ENCODE measurements around the gene MEAF6. TPM values are rescaled to one million over a fixed set of nuclear protein-coding genes. Genes with fewer than 3 reads are reported as not detected.
A peak's percentile ranks its signal among the peaks of the same experiment; 100 is the strongest.
"Not testable (repeated sequence)": the region's sequence is repeated elsewhere in the genome, so short reads cannot be mapped to it uniquely, and the experiment has no call there.

Gene MEAF6
- total RNA-seq, 1 donor from 2014 or later, result 52.8 TPM

DNA sequence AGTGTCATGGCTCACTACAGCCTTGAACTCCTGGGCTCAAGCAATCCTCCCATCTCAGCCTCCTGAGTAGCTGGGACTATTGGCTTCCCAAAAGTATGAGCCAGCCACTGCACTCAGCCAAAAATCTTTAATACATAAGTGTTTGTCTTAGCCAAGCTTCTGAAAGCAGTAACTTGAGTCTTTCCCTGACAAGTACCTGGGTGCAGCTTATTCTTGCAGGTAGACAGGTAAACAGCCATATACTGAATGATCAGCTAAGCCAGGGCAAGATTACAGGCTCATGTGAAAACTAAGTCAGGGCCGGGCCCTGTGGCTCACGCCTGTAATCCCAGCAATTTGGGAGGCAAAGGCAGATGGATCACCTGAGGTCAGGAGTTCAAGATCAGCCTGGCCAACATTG is 7.8 kb downstream of the MEAF6 start:
- Mint-ChIP-seq H3K4me3 (ENCODE audit: unreplicated experiment) (no peak overlapping the region), H3K27me3 (ENCODE audit: low read depth) (no peaks in the 10 kb centered on the region), H3K36me3 (ENCODE audit: low read depth) (peaks cover 21% of the 10 kb centered on the region), H3K4me1 (ENCODE audit: low read depth) (peaks cover 6% of the 10 kb centered on the region), H3K27ac (ENCODE audit: unreplicated experiment) (no peak overlapping the region), H3K9me3 (ENCODE audit: low read depth) (no peaks in the 10 kb centered on the region)
- TF ChIP-seq CTCF (IDR thresholded peaks at IDR 0.05), result no peak
- no peak for DNase-seq (ENCODE audit: low spot score)

- H3K4me3 Mint-ChIP-seq (ENCODE audit: unreplicated experiment); H3K9me3 Mint-ChIP-seq (ENCODE audit: low read depth); H3K27ac Mint-ChIP-seq (ENCODE audit: unreplicated experiment); H3K27me3 Mint-ChIP-seq (ENCODE audit: low read depth); DNase-seq (ENCODE audit: low spot score): not testable (repeated sequence)
- Mint-ChIP-seq H3K36me3 (ENCODE audit: low read depth) (peaks cover 17% of the 10 kb centered on the region), H3K4me1 (ENCODE audit: low read depth) (peaks cover 12% of the 10 kb centered on the region)
These were observed 11.8 kb downstream of the MEAF6 start for GRCh38 chr1:37502791-37503190.

DNA sequence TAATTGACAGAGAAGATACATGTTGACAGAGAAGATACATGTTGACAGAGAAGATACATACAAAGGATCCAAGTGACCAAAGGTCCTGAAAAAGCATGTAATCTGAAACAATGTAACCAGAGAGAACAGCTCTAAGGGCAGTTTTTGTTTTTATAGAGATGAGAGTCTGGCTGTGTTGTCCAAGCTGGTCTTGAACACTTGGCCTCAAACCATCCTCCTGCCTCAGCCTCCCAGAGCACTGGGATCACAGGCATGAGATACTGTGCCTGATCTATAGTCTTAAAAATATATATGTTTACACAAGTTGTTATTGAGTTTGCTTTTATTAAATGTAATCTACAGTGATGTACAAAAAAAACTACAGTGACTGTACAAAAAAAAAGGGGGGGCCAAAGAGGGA is 12.5 kb downstream of the MEAF6 start:
- H3K27me3 Mint-ChIP-seq (ENCODE audit: low read depth), result no peaks in the 10 kb centered on the region
- peaks cover 12% of the 10 kb centered on the region for H3K4me1 Mint-ChIP-seq (ENCODE audit: low read depth)
- DNase-seq (ENCODE audit: low spot score), result no peak
- no peak overlapping the region for H3K27ac Mint-ChIP-seq (ENCODE audit: unreplicated experiment)
- no peak overlapping the region for H3K4me3 Mint-ChIP-seq (ENCODE audit: unreplicated experiment)
- H3K9me3 Mint-ChIP-seq (ENCODE audit: low read depth), result no peaks in the 10 kb centered on the region
- no peak for TF ChIP-seq CTCF (IDR thresholded peaks at IDR 0.05)
- H3K36me3 Mint-ChIP-seq (ENCODE audit: low read depth), result peaks cover 15% of the 10 kb centered on the region

DNA sequence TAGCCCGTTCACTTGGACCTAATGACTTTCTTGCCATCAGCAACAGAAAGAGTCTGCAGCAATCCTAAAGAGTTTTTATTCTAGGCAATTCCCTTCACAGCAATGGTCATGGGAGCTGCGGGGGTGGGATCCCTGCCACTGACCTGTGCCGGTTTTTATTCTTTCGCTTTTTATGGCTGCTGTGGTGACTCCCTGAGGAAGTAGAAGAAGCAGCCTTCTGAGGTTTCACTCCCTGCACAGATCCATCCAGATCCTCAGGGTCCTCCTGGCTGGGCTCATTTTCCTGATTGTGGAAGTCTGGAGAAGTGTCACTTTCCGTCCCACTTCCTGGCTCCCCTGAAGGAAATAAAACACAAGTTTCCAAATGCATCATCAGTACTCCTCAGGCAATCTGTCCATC is 12.9 kb downstream of the MEAF6 start:
- no peaks in the 10 kb centered on the region for H3K9me3 Mint-ChIP-seq (ENCODE audit: low read depth)
- H3K4me3 Mint-ChIP-seq (ENCODE audit: unreplicated experiment), result no peak overlapping the region
- no peak for DNase-seq (ENCODE audit: low spot score)
- H3K36me3 Mint-ChIP-seq (ENCODE audit: low read depth), result peaks cover 15% of the 10 kb centered on the region
- TF ChIP-seq CTCF (IDR thresholded peaks at IDR 0.05), result no peak
- H3K4me1 Mint-ChIP-seq (ENCODE audit: low read depth), result peaks cover 12% of the 10 kb centered on the region
- no peaks in the 10 kb centered on the region for H3K27me3 Mint-ChIP-seq (ENCODE audit: low read depth)
- H3K27ac Mint-ChIP-seq (ENCODE audit: unreplicated experiment), result no peak overlapping the region

DNA sequence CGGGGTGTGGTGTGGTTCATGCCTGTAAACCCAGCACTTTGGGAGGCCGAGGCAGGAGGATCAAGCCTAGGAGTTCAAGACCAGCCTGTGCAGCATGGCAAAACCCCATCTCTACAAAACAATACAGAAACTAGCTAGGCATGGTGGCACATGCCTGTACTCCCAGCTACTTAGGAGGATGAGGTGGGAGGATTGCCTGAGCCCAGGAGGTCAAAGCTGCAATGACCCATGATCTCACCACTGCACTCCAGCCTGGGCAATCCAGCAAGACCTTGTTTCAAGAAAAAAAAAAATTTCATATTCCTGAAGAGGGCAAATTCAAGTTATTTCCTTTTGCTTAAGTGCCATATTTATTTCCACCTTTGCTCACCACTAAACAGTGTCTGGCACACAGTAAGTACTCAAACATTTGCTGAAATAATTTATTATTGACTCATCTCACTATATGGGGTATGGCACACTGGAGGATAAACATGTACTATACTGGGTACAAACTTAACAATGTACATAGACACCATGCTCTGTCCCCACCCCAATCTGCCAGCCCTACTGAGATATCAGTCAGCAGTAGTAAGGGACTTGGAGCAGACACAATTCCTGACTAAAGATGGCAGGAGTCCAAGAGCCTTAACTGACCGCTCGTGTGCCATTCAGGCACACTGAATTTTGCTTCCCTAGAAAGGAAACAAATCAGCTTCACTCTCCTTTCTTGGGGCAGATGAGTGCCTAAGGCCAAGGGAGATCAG is 15.5 kb downstream of the MEAF6 start:
- Mint-ChIP-seq H3K4me3 (ENCODE audit: unreplicated experiment) (no peak overlapping the region), H3K9me3 (ENCODE audit: low read depth) (no peaks in the 10 kb centered on the region), H3K27me3 (ENCODE audit: low read depth) (no peaks in the 10 kb centered on the region), H3K36me3 (ENCODE audit: low read depth) (peaks cover 12% of the 10 kb centered on the region), H3K4me1 (ENCODE audit: low read depth) (peaks cover 12% of the 10 kb centered on the region), H3K27ac (ENCODE audit: unreplicated experiment) (peak overlapping the region; percentile 80)
- TF ChIP-seq CTCF (IDR thresholded peaks at IDR 0.05), result no peak
- no peak for DNase-seq (ENCODE audit: low spot score)

DNA sequence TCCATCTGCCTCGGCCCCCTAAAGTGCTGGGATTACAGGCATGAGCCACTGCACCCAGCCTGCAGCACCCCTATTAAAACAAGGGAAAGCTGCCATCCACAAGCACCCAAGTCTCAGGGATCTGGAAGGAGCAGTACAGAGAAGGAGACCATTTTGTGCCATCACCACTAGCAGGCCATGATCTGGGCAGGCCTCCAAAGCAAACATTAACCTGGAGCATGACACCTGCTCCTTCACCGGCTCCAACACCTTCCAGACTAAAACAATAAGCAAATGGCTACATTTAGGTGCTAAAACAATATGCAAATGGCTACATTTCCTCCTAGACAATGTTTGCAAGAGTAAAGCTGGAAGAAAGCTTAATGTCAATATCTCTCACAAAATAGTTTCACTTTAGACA is 16.7 kb downstream of the MEAF6 start:
- peaks cover 20% of the 10 kb centered on the region for H3K36me3 Mint-ChIP-seq (ENCODE audit: low read depth)

More for the DNA sequence above, 16.7 kb downstream of the MEAF6 start:
- H3K27ac Mint-ChIP-seq (ENCODE audit: unreplicated experiment), result no peak overlapping the region
- peaks cover 12% of the 10 kb centered on the region for H3K4me1 Mint-ChIP-seq (ENCODE audit: low read depth)
- no peak for TF ChIP-seq CTCF (IDR thresholded peaks at IDR 0.05)
- no peaks in the 10 kb centered on the region for H3K27me3 Mint-ChIP-seq (ENCODE audit: low read depth)
- no peaks in the 10 kb centered on the region for H3K9me3 Mint-ChIP-seq (ENCODE audit: low read depth)
- H3K4me3 Mint-ChIP-seq (ENCODE audit: unreplicated experiment), result no peak overlapping the region
- no peak for DNase-seq (ENCODE audit: low spot score)

Data from chondrocyte (in vitro differentiated cells).